ENCODE results near the gene RINT1. TPM values are rescaled to one million over a fixed set of nuclear protein-coding genes. Genes with fewer than 3 reads are reported as not detected.
A peak's percentile ranks its signal among the peaks of the same experiment; 100 is the strongest.

The RINT1 gene
- total and polyA plus RNA-seq, 2 of the 13 experiments (the other 11 are each of a cell fraction or from before 2014, with no cell fraction given): 14.7 to 19.3 TPM

- TF ChIP-seq PRDM4 (CRISPR knock-in tag; IDR thresholded peaks at IDR 0.05; ENCODE audit: borderline replicate concordance) (0 out of 2 replicates have a peak, but pooled peaks have one; percentile 39), HMG20B (CRISPR knock-in tag; conservative IDR thresholded peaks at IDR 0.05) (0 out of 2 replicates have a peak, but pooled peaks have one; percentile 22), RFXANK (CRISPR knock-in tag; IDR thresholded peaks at IDR 0.05) (peak; percentile 20; the same call in 1 of the 2 replicates), ZNF263 (CRISPR knock-in tag; IDR thresholded peaks at IDR 0.05) (no peak), HMG20A (CRISPR knock-in tag; IDR thresholded peaks at IDR 0.05; ENCODE audit: borderline replicate concordance) (no peak), PHF8 (CRISPR knock-in tag; IDR thresholded peaks at IDR 0.05) (peak; percentile 99), MAX (IDR thresholded peaks at IDR 0.05) (peak; percentile 74), ZNF552 (CRISPR knock-in tag; IDR thresholded peaks at IDR 0.05; ENCODE audit: borderline replicate concordance) (no peak), ARHGAP35 (CRISPR knock-in tag; IDR thresholded peaks at IDR 0.05; ENCODE audit: borderline replicate concordance) (peak; percentile 69; the same call in 1 of the 2 replicates), ZNF776 (CRISPR knock-in tag; IDR thresholded peaks at IDR 0.05) (peak; percentile 67), ZBTB39 (CRISPR knock-in tag; IDR thresholded peaks at IDR 0.05) (peak; percentile 49; the same call in 1 of the 2 replicates), CSRNP2 (CRISPR knock-in tag; conservative IDR thresholded peaks at IDR 0.05; ENCODE audit: low read depth) (0 out of 2 replicates have a peak, but pooled peaks have one; percentile 68), SSRP1 (CRISPR knock-in tag; IDR thresholded peaks at IDR 0.05) (no peak), ZNF589 (CRISPR knock-in tag; conservative IDR thresholded peaks at IDR 0.05) (0 out of 2 replicates have a peak, but pooled peaks have one; percentile 50), SPEN (CRISPR knock-in tag; IDR thresholded peaks at IDR 0.05; ENCODE audit: low read depth) (peak; percentile 90), SOX5 (CRISPR knock-in tag; IDR thresholded peaks at IDR 0.05; ENCODE audit: borderline replicate concordance) (peak; percentile 61; the same call in 1 of the 2 replicates), ZSCAN5A (CRISPR knock-in tag; IDR thresholded peaks at IDR 0.05; ENCODE audit: borderline replicate concordance) (no peak), MIER3 (CRISPR knock-in tag; IDR thresholded peaks at IDR 0.05; ENCODE audit: borderline replicate concordance) (peak; percentile 81)
These were observed at the start of gene RINT1 (continued) for GRCh38 chr7:105531792-105532671.
